Neuron (in vitro differentiated cells): Measurements from ENCODE around the gene OR4N5.
"Not testable (repeated sequence)": the region's sequence is repeated elsewhere in the genome, so short reads cannot be mapped to it uniquely, and the experiment has no call there.

Experiments used
- H2AFZ ChIP-seq: one replicate; pipeline ENCODE4 v1.6.1; 2013; ENCODE audit warnings: low read depth, mild to moderate bottlenecking, inconsistent platforms, low read length, moderate library complexity
- H3K27me3 ChIP-seq: one replicate; pipeline ENCODE4 v1.6.1; 2013; ENCODE audit warnings: low read length; ENCODE audit not compliant: insufficient read depth
- H3K36me3 ChIP-seq: one replicate; pipeline ENCODE4 v1.6.1; 2013; ENCODE audit warnings: low read length; ENCODE audit not compliant: insufficient read depth
- H3K4me1 ChIP-seq: one replicate; pipeline ENCODE4 v1.6.1; 2013; ENCODE audit warnings: low read length; ENCODE audit not compliant: insufficient read depth
- H3K4me3 ChIP-seq: 2 replicates; pipeline ENCODE4 v1.5.1; 2013; ENCODE audit warnings: mild to moderate bottlenecking, low read length, moderate library complexity
- H3K9me3 ChIP-seq: one replicate; pipeline ENCODE4 v1.6.1; 2013; ENCODE audit warnings: low read length

Gene OR4N5, protein sequence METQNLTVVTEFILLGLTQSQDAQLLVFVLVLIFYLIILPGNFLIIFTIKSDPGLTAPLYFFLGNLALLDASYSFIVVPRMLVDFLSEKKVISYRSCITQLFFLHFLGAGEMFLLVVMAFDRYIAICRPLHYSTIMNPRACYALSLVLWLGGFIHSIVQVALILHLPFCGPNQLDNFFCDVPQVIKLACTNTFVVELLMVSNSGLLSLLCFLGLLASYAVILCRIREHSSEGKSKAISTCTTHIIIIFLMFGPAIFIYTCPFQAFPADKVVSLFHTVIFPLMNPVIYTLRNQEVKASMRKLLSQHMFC

DNA sequence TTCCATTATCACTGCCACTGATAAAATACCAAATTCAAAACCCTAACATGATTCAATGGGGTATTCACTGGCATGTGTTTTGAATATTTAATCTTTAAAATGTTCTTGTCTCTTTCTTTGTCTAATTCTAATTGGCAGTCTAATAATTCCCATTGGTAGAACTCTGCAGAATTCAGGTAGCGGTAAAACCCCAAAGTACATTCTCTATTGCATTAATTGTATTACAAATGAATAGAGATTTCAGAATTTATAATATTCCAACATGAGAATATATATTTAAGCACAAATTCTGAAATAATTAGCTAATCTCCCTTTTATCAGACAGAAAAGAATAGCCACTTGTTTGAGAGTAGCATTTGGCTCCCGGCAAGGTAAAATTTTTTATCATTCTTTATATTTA is at the start of gene OR4N5:
TSS of gene OR4N5 (plus strand) at position 301 of the 400 bp plus-strand sequence. CDS start 4,916 bp downstream, outside the sequence.
- Histone ChIP-seq H3K36me3 (no peaks in the 10 kb centered on the region), H3K4me1 (no peaks in the 10 kb centered on the region), H3K4me3 (no peak within 1 kb of the TSS), H3K9me3 (no peaks in the 10 kb centered on the region), H2AFZ (no peak within 1 kb of the TSS), H3K27me3 (no peaks in the 10 kb centered on the region)

DNA sequence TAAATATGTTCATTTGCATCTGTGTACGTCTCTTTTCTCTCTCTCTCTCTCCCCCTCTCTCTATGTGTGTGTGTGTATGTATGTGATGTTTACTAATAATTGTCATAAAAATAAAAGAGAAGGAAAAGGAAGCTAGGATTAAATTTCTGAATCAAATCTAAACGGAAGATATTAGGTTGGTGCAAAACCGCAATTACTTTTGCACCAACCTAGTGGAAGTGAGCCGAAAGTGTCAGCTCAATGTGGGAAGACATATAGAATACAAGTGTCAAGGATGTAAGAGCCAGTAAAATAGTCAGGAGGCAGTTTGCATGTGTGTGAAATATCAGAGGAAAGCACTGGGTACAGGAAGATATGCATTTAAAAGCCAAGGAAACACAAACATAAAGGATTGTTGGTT is 46.6 kb upstream of the OR4N5 start:
- Histone ChIP-seq H3K4me3 (no peak overlapping the region), H3K36me3 (no peaks in the 10 kb centered on the region), H2AFZ (no peak overlapping the region), H3K9me3 (no peaks in the 10 kb centered on the region), H3K27me3 (no peaks in the 10 kb centered on the region), H3K4me1 (no peaks in the 10 kb centered on the region)

DNA sequence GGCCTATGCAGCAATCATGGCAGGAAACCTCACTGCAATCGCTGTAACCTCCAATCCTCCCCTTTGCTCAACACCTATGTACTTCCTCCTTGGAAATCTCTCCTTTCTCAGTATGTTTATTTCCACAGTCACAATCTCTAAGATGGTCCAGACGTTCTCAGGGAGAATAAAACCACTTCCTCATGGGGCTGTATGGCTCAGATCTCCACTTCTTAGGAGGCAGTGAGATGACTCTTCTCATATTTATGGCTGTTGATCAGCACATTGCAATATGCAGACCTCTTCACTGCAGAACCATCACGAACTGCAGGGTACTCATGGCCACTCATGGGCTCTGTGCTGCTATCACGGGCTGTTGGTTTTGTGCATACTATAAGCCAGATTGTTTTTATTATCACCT is 45.2 kb upstream of the OR4N5 start:
- Histone ChIP-seq H3K4me1 (no peaks in the 10 kb centered on the region), H3K9me3 (no peaks in the 10 kb centered on the region), H2AFZ (no peak overlapping the region), H3K36me3 (no peaks in the 10 kb centered on the region), H3K4me3 (no peak overlapping the region), H3K27me3 (no peaks in the 10 kb centered on the region)

DNA sequence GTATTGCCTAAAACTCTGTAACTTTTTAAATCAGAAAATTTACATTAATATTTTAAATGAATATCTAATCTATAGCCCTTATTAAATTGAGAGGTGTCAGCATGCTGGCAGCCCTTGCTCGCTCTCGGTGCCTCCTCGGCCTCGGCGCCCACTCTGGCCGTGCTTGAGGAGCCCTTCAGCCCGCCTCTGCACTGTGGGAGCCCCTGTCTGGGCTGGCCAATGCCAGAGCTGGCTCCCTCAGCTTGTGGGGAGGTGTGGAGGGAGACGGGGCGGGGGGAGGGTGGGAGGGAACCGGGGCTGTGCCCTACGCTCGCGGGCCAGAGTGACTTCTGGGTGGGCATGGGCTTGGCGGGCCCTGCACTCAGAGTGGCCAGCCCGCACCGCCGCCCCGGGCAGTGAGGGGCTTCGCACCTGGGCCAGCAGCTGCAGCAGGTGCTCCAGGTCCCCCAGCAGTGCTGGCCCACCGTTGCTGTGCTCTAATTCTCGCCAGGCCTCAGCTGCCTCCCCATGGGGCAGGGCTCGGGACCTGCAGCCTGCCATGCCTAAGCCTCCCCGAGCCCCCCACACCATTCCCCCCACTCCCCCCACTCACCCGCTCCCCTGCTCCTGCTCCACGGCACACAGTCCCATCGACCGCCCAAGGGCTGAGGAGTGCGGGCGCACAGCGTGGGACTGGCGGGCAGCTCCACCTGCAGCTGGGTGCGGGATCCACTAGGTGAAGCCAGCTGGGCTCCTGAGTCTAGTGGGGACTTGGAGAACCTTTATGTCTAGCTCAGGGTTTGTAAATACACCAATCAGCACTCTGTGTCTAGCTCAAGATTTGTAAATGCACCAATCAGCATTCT is 39.5 kb upstream of the OR4N5 start:
- not testable (repeated sequence) for H3K36me3 ChIP-seq, H3K9me3 ChIP-seq, H3K27me3 ChIP-seq, H2AFZ ChIP-seq, H3K4me1 ChIP-seq, H3K4me3 ChIP-seq

DNA sequence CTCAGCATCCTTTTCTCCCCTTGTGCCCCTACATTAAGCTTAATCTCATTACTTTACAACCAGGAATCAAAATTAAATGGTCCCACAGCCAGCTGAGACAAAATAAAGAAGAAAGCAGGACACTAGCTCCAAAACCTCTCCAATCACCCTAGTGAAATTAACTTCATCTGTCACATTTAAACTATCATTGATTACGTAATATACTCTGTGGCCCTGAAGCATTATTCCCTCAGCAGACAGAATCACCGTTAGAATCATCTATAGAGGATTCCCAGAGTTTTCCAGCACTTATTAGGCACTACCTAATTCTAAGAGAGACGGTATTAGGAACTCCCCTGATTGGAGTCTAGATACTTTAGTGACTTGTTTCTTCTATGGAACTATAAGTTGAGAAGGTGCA is 28.2 kb upstream of the OR4N5 start, which contains the start of gene OR4K17:
TSS of gene OR4K17 (plus strand) at position 302 of the 400 bp plus-strand sequence. CDS start 6,761 bp downstream, outside the sequence.
- Histone ChIP-seq H3K4me3 (no peak within 1 kb of the TSS), H3K9me3 (no peaks in the 10 kb centered on the region), H3K36me3 (no peaks in the 10 kb centered on the region), H3K27me3 (no peaks in the 10 kb centered on the region), H2AFZ (no peak within 1 kb of the TSS), H3K4me1 (no peaks in the 10 kb centered on the region)

DNA sequence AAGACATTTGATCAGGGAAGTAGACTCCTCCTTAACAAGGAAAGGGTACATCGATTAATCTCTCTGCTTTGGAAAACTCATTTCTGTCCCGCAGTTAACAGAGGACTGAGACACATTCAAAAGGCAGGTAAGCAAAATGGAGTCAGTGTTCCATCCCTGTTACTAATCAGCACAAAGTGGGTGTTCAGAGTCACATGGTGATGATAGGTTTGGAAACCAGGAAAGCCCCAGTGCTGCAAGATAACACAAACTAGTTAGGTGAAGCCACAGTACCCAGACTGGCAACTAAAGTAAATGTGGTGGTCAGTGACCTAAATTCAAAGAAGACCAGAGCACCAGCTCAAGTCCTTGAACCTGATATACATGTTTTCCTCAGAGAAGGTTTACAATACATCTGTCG is 26.3 kb upstream of the OR4N5 start:
- no peak overlapping the region for H2AFZ ChIP-seq
- no peaks in the 10 kb centered on the region for H3K4me1 ChIP-seq
- H3K36me3 ChIP-seq = no peaks in the 10 kb centered on the region
- H3K27me3 ChIP-seq = no peaks in the 10 kb centered on the region
- no peak overlapping the region for H3K4me3 ChIP-seq
- no peaks in the 10 kb centered on the region for H3K9me3 ChIP-seq

DNA sequence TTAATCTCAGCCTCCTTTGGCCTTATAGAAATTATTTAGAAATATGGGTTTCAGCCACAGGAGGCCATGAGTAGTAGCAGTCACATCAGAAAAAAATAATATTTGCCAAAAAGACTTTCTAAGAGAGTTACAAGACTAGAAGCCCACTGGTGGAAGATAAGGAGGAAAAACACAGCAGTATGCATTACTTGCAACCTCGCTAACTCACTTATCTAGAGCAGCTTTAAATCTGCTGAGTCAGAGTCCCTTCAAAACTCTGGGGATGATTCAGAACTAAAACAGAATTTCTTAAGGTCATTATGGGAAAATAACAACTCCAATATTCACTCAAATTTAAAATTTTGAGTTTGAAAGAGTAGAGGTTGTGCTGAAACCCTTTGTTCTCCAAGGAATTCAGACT is 21.9 kb upstream of the OR4N5 start:
- Histone ChIP-seq H2AFZ (no peak overlapping the region), H3K27me3 (no peaks in the 10 kb centered on the region), H3K4me3 (no peak overlapping the region), H3K36me3 (no peaks in the 10 kb centered on the region), H3K9me3 (no peaks in the 10 kb centered on the region), H3K4me1 (no peaks in the 10 kb centered on the region)

DNA sequence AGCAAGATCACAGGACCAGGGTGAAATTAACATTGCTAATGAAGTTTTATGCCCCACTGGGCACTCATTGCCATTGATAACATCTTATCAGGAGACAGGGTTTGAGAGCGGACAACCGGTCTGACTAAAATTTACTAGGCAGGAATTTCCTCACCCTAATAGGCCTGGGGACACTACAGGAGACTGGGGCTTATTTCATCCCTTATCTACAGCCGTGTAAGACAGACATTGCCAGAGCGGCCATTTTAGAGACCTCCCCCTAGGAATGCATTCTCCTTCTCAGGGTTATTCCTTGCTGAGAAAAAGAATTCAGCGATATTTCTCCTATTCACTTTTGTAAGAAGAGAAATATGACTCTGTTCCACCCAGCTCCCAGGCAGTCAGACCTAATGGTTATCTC is 19.8 kb upstream of the OR4N5 start:
- Histone ChIP-seq H3K36me3 (no peaks in the 10 kb centered on the region), H3K27me3 (no peaks in the 10 kb centered on the region)

DNA sequence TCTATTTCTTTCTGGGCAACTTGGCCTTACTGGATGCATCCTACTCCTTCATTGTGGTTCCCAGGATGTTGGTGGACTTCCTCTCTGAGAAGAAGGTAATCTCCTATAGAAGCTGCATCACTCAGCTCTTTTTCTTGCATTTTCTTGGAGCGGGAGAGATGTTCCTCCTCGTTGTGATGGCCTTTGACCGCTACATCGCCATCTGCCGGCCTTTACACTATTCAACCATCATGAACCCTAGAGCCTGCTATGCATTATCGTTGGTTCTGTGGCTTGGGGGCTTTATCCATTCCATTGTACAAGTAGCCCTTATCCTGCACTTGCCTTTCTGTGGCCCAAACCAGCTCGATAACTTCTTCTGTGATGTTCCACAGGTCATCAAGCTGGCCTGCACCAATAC is 5.3 kb downstream of the OR4N5 start:
- H3K36me3 ChIP-seq = no peaks in the 10 kb centered on the region
- H3K9me3 ChIP-seq = no peaks in the 10 kb centered on the region
- H2AFZ ChIP-seq = no peak overlapping the region
- H3K27me3 ChIP-seq = no peaks in the 10 kb centered on the region
- no peak overlapping the region for H3K4me3 ChIP-seq
- H3K4me1 ChIP-seq = no peaks in the 10 kb centered on the region

More for the DNA sequence above, 19.8 kb upstream of the OR4N5 start:
- Histone ChIP-seq H2AFZ (no peak overlapping the region), H3K4me1 (no peaks in the 10 kb centered on the region), H3K4me3 (no peak overlapping the region), H3K9me3 (no peaks in the 10 kb centered on the region)

DNA sequence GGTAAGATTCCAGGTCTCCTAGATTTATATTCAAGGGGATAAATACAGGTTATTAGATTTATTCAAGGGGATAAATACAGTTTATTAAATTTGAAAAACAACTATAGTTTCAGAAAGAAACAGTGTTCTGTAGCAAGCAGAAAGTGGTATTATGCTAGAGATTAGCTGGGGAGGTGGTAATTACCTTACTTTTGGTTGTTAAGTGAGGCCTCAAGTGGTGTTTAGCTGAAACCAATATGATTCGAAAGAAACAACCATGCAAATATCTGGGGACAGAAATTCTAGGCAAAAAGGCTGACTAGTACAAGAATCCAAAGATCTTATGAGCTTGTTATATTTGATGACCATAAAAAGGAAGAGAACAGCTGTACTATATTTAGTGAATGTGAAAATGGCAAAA is 6.2 kb downstream of the OR4N5 start:
- no peaks in the 10 kb centered on the region for H3K36me3 ChIP-seq
- no peaks in the 10 kb centered on the region for H3K9me3 ChIP-seq
- no peaks in the 10 kb centered on the region for H3K27me3 ChIP-seq
- no peak overlapping the region for H3K4me3 ChIP-seq
- H2AFZ ChIP-seq = no peak overlapping the region
- no peaks in the 10 kb centered on the region for H3K4me1 ChIP-seq

DNA sequence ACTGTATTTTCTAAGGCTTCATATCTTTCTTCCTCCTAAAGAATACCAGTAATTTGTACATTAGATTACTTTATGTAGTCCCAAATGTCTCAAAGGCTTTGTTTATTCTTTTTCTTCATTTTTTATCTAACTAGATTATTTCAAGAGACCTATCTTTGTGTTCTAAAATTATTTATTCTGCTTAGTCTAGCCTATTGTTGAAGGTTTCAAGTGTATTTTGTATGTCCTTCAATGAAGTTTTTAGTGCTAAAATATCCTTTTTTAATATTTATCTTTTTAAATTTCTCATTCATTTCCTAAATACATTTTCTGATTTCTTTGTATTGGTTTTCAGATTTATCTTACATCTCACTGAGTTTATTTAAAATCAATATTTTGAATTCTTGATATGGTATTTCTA is 25.8 kb downstream of the OR4N5 start:
- H3K36me3 ChIP-seq = no peaks in the 10 kb centered on the region
- no peak overlapping the region for H3K4me3 ChIP-seq
- H2AFZ ChIP-seq = no peak overlapping the region
- H3K4me1 ChIP-seq = no peaks in the 10 kb centered on the region
- H3K9me3 ChIP-seq = no peaks in the 10 kb centered on the region
- no peaks in the 10 kb centered on the region for H3K27me3 ChIP-seq

DNA sequence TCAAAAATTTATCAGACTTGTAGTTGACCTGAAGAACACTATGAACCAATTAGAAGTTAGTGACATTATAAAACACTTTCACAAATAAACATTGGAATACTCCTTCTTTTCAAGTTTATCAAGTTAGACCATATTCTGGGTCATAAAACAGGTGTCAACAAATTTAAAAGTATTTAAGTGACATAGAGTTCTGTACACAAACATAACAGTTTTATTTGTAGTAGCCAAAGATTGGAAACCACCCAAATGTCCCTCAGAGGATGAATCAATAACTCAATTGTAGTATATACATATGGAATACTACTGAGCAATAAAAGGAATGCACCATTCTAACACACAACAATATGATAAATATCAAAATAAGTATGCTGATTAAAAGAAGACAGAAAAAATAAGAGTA is 28.5 kb downstream of the OR4N5 start:
- Histone ChIP-seq H3K4me3 (no peak overlapping the region), H2AFZ (no peak overlapping the region), H3K27me3 (no peaks in the 10 kb centered on the region), H3K4me1 (no peaks in the 10 kb centered on the region), H3K9me3 (no peaks in the 10 kb centered on the region), H3K36me3 (no peaks in the 10 kb centered on the region)

DNA sequence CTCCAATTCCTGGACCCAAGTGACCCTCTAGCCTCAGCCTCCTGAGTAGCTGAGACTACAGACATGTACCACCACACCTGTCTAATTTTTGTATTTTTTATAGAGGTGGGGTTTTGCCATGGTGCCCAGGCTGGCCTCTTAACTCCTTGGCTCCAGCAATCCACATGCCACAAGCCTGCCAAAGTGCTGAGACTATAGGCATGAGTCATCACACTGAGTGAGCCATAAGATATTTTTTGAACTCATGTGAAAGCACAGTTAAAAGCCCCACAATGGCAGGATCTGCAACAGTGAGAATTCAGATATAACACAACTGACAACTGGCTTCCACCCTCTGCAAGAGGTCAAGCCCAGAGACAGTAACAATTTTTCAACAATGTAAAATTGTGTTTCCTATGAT is 31.2 kb downstream of the OR4N5 start:
- H3K36me3 ChIP-seq, H3K9me3 ChIP-seq, H3K4me3 ChIP-seq, H3K27me3 ChIP-seq, H3K4me1 ChIP-seq, H2AFZ ChIP-seq: not testable (repeated sequence)
